Parathyroid adenoma (tissue), 2 donors: Measurements from ENCODE around the gene AKAP1.

Experiments used
- H2AFZ ChIP-seq: fragments of 300-600 bp; sonication (generic); one replicate; pipeline ENCODE4 v1.7.0; 2017; ENCODE audit warnings: antibody characterized with exemption, mild to moderate bottlenecking
- H3K27ac ChIP-seq: fragments of 300-600 bp; sonication (generic); one replicate; pipeline ENCODE4 v1.7.0; 2017
- H3K27me3 ChIP-seq: fragments of 300-600 bp; sonication (generic); one replicate; pipeline ENCODE4 v1.7.0; 2017; ENCODE audit warnings: low read length; ENCODE audit not compliant: control insufficient read depth, insufficient read depth
- H3K36me3 ChIP-seq: fragments of 300-600 bp; sonication (generic); one replicate; pipeline ENCODE4 v1.7.0; 2017; ENCODE audit warnings: low read length; ENCODE audit not compliant: control insufficient read depth, insufficient read depth
- H3K4me1 ChIP-seq: fragments of 300-600 bp; sonication (generic); one replicate; pipeline ENCODE4 v1.7.0; 2017; ENCODE audit warnings: control low read depth
- H3K4me2 ChIP-seq: fragments of 300-600 bp; sonication (generic); one replicate; pipeline ENCODE4 v1.7.0; 2017; ENCODE audit warnings: low read length
- H3K4me3 ChIP-seq: fragments of 300-600 bp; sonication (generic); one replicate; pipeline ENCODE4 v1.7.0; 2017; ENCODE audit warnings: low read depth, low read length
- H3K79me2 ChIP-seq: fragments of 300-600 bp; sonication (generic); one replicate; pipeline ENCODE4 v1.7.0; 2017; ENCODE audit warnings: control low read depth
- H3K9ac ChIP-seq: fragments of 300-600 bp; sonication (generic); one replicate; pipeline ENCODE4 v1.7.0; 2017; ENCODE audit warnings: mild to moderate bottlenecking
- H3K9me3 ChIP-seq: fragments of 300-600 bp; sonication (generic); one replicate; pipeline ENCODE4 v1.7.0; 2017; ENCODE audit warnings: low read length; ENCODE audit not compliant: control insufficient read depth
- TF ChIP-seq, protein P1 (sequence below): fragments of 300-600 bp; sonication (generic); IDR thresholded peaks from one replicate; pipeline ENCODE4 v1.7.0; 2017; ENCODE audit warnings: antibody characterized with exemption, mild to moderate bottlenecking
- donor health status: primary hyperparathyroidism.

AKAP1 gene

DNA sequence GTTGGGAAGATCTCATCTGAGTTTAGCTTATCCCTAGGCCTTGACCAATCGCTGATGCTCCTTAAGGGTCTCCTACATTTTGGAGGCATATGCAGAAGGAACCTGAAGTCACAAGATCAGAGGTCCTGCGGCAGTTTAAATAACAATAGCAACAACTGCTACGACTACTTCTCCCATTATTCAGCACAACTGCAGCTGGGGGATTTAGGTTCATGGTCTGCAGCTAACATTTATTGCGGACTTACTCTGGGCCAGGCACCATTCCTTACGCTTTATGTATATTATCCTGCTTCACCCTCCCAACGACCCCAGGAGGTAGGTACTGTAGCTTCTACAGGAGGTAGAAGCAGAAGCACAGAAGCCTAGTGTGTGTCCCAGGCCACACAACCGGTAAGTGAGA is 59.5 kb downstream of the AKAP1 start:
- H3K27ac ChIP-seq: peak overlapping the region; percentile 48
- H3K4me1 ChIP-seq: peaks cover 21% of the 10 kb centered on the region
- H3K79me2 ChIP-seq: no peaks in the 10 kb centered on the region
- H2AFZ ChIP-seq: peak overlapping the region; percentile 54
- H3K36me3 ChIP-seq: no peaks in the 10 kb centered on the region
- TF ChIP-seq, protein P1, sequence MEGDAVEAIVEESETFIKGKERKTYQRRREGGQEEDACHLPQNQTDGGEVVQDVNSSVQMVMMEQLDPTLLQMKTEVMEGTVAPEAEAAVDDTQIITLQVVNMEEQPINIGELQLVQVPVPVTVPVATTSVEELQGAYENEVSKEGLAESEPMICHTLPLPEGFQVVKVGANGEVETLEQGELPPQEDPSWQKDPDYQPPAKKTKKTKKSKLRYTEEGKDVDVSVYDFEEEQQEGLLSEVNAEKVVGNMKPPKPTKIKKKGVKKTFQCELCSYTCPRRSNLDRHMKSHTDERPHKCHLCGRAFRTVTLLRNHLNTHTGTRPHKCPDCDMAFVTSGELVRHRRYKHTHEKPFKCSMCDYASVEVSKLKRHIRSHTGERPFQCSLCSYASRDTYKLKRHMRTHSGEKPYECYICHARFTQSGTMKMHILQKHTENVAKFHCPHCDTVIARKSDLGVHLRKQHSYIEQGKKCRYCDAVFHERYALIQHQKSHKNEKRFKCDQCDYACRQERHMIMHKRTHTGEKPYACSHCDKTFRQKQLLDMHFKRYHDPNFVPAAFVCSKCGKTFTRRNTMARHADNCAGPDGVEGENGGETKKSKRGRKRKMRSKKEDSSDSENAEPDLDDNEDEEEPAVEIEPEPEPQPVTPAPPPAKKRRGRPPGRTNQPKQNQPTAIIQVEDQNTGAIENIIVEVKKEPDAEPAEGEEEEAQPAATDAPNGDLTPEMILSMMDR: no peak
- no peaks in the 10 kb centered on the region for H3K27me3 ChIP-seq
- peak overlapping the region; percentile 39 for H3K4me2 ChIP-seq
- no peak overlapping the region for H3K9ac ChIP-seq
- no peaks in the 10 kb centered on the region for H3K9me3 ChIP-seq
- H3K4me3 ChIP-seq: no peak overlapping the region

DNA sequence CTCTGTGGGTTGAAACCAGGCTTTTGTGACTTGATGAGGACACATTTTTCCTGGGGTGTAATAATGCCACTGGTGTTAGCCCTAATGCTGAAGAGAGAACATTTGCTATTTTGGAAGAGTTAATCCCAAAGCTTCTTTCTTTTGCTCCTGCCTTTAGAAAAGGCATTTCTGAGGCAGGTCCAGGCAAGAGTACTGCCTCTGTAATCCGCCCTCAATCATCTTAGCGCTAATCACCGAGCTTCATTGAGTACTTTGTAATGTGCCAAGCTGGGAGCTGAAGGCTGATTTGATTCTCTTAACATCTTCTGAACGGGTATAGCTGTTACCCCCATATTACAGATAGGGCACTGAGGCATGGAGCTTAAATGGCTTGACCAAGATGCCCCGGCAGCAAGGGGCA is 60.3 kb downstream of the AKAP1 start:
- TF ChIP-seq, protein P1: no peak
- Histone ChIP-seq H3K27ac (peak overlapping the region; percentile 48), H3K79me2 (no peaks in the 10 kb centered on the region), H3K4me3 (no peak overlapping the region), H3K9me3 (no peaks in the 10 kb centered on the region), H3K4me1 (peaks cover 21% of the 10 kb centered on the region), H3K27me3 (no peaks in the 10 kb centered on the region), H3K4me2 (peak overlapping the region; percentile 39), H2AFZ (peak overlapping the region; percentile 54), H3K36me3 (no peaks in the 10 kb centered on the region), H3K9ac (no peak overlapping the region)

DNA sequence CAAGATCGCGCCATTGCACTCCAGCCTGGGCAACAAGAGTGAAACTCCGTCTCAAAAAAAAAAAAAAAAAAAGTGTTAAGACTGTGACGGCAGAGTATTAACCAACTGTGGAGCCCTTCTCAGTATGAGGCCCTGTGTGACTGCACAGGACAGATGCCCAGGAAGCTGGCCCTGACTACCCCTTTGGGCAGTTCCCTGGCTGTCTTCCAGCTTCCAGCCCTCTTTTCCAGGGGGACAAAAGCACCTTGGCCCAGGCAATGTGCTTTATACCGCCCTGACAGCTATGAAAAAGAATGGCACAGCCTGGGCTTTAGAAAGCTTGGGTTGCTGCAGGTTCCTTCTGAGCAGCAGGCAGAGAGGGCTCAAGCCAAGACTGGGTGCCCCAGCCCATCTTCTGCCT is 61.2 kb downstream of the AKAP1 start:
- no peaks in the 10 kb centered on the region for H3K27me3 ChIP-seq
- no peak overlapping the region for H3K9ac ChIP-seq
- H3K36me3 ChIP-seq: no peaks in the 10 kb centered on the region
- H2AFZ ChIP-seq: peak overlapping the region; percentile 4
- H3K79me2 ChIP-seq: no peaks in the 10 kb centered on the region
- H3K9me3 ChIP-seq: no peaks in the 10 kb centered on the region
- TF ChIP-seq, protein P1: no peak
- no peak overlapping the region for H3K27ac ChIP-seq
- no peak overlapping the region for H3K4me2 ChIP-seq
- no peak overlapping the region for H3K4me3 ChIP-seq
- peaks cover 18% of the 10 kb centered on the region for H3K4me1 ChIP-seq

DNA sequence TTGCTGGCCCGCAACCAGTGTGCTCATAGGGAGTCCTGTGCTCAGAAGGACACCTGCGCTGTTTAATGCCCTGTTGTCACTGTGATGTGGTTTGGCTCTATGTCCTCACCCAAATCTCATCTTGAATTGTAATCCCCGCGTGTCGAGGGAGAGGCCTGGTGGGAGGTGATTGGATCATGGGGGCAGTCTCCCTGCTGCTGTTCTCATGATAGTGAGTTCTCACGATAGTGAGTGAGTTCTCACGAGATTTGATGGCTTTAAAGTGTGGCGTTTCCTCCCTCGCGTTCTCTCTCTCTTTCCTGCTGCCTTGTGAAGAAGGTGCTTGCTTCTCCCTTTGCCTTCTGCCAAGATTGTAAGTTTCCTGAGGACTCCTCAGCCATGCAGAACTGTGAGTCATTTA is 66.8 kb downstream of the AKAP1 start:
- Histone ChIP-seq H3K79me2 (no peaks in the 10 kb centered on the region), H2AFZ (no peak overlapping the region), H3K27me3 (no peaks in the 10 kb centered on the region), H3K9ac (no peak overlapping the region), H3K27ac (no peak overlapping the region), H3K36me3 (no peaks in the 10 kb centered on the region), H3K4me2 (no peak overlapping the region), H3K9me3 (no peaks in the 10 kb centered on the region), H3K4me3 (no peak overlapping the region), H3K4me1 (no peaks in the 10 kb centered on the region)
- TF ChIP-seq, protein P1: no peak

DNA sequence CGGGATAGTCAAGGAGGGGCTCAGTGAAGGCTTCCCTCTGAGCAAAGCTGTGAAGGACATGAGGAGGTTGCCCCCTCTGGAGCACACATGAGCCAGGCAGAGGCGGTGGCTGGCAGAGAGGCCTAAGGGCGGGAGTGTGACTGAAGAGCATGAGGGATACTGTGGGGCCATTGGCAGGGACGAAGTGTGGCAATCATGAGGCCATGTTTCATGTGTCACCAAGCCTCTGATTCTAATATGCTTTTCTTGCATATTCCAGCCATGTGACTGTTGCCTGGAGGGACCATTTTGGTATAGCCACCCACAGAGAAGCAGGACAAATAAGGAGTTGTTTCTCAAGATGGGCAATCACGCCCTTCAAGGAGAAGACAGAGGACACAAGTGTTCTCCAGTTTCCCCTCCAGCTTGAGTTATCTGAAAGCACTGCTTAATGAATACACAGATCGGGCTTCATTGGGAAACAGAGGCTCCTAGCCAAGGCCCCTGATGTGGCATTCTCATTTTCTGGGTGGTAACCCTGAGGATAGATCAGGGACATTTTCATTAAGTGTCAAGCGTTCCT is 68.0 kb downstream of the AKAP1 start:
- Histone ChIP-seq H3K9me3 (no peaks in the 10 kb centered on the region), H3K36me3 (no peaks in the 10 kb centered on the region), H3K9ac (no peak overlapping the region), H2AFZ (peak overlapping the region; percentile 47), H3K4me1 (peaks cover 9% of the 10 kb centered on the region), H3K27ac (peak overlapping the region; percentile 36), H3K4me3 (no peak overlapping the region), H3K4me2 (no peak overlapping the region), H3K27me3 (no peaks in the 10 kb centered on the region), H3K79me2 (no peaks in the 10 kb centered on the region)
- TF ChIP-seq, protein P1: no peak
